WTC11 (cell line): ENCODE data around the gene EXOSC2. TPM values are rescaled to one million over a fixed set of nuclear protein-coding genes. Genes with fewer than 3 reads are reported as not detected.
A peak's percentile ranks its signal among the peaks of the same experiment; 100 is the strongest.

ENCODE experiments used
- ATAC-seq: fragments of 200-7000 bp; cut with Tn5 transposase; 2 replicates; pipeline ENCODE4 v1.10.0; 2021; ENCODE audit warnings: mild to moderate bottlenecking, moderate library complexity
- CTCF ChIA-PET: fragments of 300-600 bp; sonication (Branson Sonifier 250); formaldehyde crosslinking; loops from one replicate; lab custom pipeline; 2021; ENCODE audit warnings: antibody characterized with exemption; lab: Charles Lee
- POLR2A ChIA-PET: fragments of 350-600 bp; sonication (Branson Sonifier 250); formaldehyde crosslinking; loops from one replicate; lab custom pipeline; 2021; ENCODE audit warnings: antibody characterized with exemption; lab: Charles Lee
- DNase-seq: peaks from one replicate; pipeline ENCODE4 v3.0.0; 2021; ENCODE audit warnings: low spot score
- H3K27ac Mint-ChIP-seq: 2 replicates; pipeline ENCODE4 v1.8.0; 2021; ENCODE audit warnings: mixed read lengths
- H3K27me3 Mint-ChIP-seq: 2 replicates; pipeline ENCODE4 v1.8.0; 2021; ENCODE audit warnings: low read depth, mild to moderate bottlenecking, moderate library complexity, mixed read lengths
- H3K36me3 Mint-ChIP-seq: 2 replicates; pipeline ENCODE4 v1.8.0; 2021; ENCODE audit warnings: mixed read lengths
- H3K4me1 Mint-ChIP-seq: 2 replicates; pipeline ENCODE4 v1.8.0; 2022; ENCODE audit warnings: mixed read lengths
- H3K4me3 Mint-ChIP-seq: 2 replicates; pipeline ENCODE4 v1.8.0; 2021; ENCODE audit warnings: mild to moderate bottlenecking, moderate library complexity, mixed read lengths
- H3K9me3 Mint-ChIP-seq: 2 replicates; pipeline ENCODE4 v1.8.0; 2021; ENCODE audit warnings: mixed read lengths
- CREM ChIP-seq: sonication (generic); formaldehyde crosslinking; IDR thresholded peaks from 2 replicates; pipeline ENCODE4 v1.8.1; 2022; ENCODE audit warnings: mild to moderate bottlenecking, missing genetic modification reagents, moderate library complexity
- E2F5 ChIP-seq: sonication (generic); formaldehyde crosslinking; IDR thresholded peaks from 2 replicates; pipeline ENCODE4 v1.8.1; 2022; ENCODE audit warnings: mild to moderate bottlenecking, moderate library complexity, missing genetic modification reagents
- ELF4 ChIP-seq: sonication (generic); formaldehyde crosslinking; IDR thresholded peaks from 2 replicates; pipeline ENCODE4 v1.8.1; 2022; ENCODE audit warnings: low read depth, mild to moderate bottlenecking, moderate library complexity, missing genetic modification reagents
- EMX1 ChIP-seq: fragments of 250-450 bp; sonication (Bioruptor Pico); IDR thresholded peaks from 2 replicates; pipeline ENCODE4 v1.8.0; 2021; ENCODE audit warnings: mild to moderate bottlenecking
- ERG ChIP-seq: fragments of 250-450 bp; sonication (Bioruptor Pico); IDR thresholded peaks from 2 replicates; pipeline ENCODE4 v1.8.0; 2021; ENCODE audit warnings: mild to moderate bottlenecking
- ETV6 ChIP-seq: sonication (generic); formaldehyde crosslinking; IDR thresholded peaks from 2 replicates; pipeline ENCODE4 v1.8.1; 2022; ENCODE audit warnings: mild to moderate bottlenecking, missing genetic modification reagents
- HMGA2 ChIP-seq: fragments of 250-450 bp; sonication (Bioruptor Pico); IDR thresholded peaks from 2 replicates; pipeline ENCODE4 v1.4.0; 2021; ENCODE audit warnings: mild to moderate bottlenecking, moderate library complexity
- MAX ChIP-seq: sonication (generic); formaldehyde crosslinking; IDR thresholded peaks from 2 replicates; pipeline ENCODE4 v1.8.0; 2022; ENCODE audit warnings: mild to moderate bottlenecking, missing genetic modification reagents
- MLX ChIP-seq: sonication (generic); formaldehyde crosslinking; IDR thresholded peaks from 2 replicates; pipeline ENCODE4 v1.8.1; 2023; ENCODE audit warnings: mild to moderate bottlenecking, missing genetic modification reagents, moderate library complexity
- MXD4 ChIP-seq: fragments of 250-450 bp; sonication (Bioruptor Pico); IDR thresholded peaks from 2 replicates; pipeline ENCODE4 v1.8.0; 2021; ENCODE audit warnings: mild to moderate bottlenecking, moderate library complexity, borderline replicate concordance
- NFYB ChIP-seq: sonication (generic); formaldehyde crosslinking; conservative IDR thresholded peaks from 2 replicates; pipeline ENCODE4 v1.8.0; 2022; ENCODE audit warnings: low read depth, missing genetic modification reagents
- PRRX2 ChIP-seq: fragments of 250-450 bp; sonication (Bioruptor Pico); IDR thresholded peaks from 2 replicates; pipeline ENCODE4 v1.8.0; 2021; ENCODE audit warnings: mild to moderate bottlenecking
- ZBTB43 ChIP-seq: sonication (generic); formaldehyde crosslinking; IDR thresholded peaks from 2 replicates; pipeline ENCODE4 v1.8.1; 2023; ENCODE audit warnings: mild to moderate bottlenecking, missing genetic modification reagents
- ZNF232 ChIP-seq: sonication (generic); formaldehyde crosslinking; IDR thresholded peaks from 2 replicates; pipeline ENCODE4 v1.8.0; 2022; ENCODE audit warnings: mild to moderate bottlenecking, missing genetic modification reagents
- ZNF281 ChIP-seq: sonication (generic); formaldehyde crosslinking; IDR thresholded peaks from 2 replicates; pipeline ENCODE4 v1.8.0; 2023; ENCODE audit warnings: mild to moderate bottlenecking, missing genetic modification reagents
- total RNA-seq: library from RNA; stranded (reverse); gene quantifications from 3 replicates; pipeline ENCODE4 v1.2.3, GENCODE V29; 2021
- TF ChIP-seq, protein P1 (sequence below): fragments of 250-450 bp; sonication (Bioruptor Pico); IDR thresholded peaks from 2 replicates; pipeline ENCODE4 v1.9.0; 2021; ENCODE audit warnings: moderate library complexity, mild to moderate bottlenecking, inconsistent platforms, borderline replicate concordance
- TF ChIP-seq, protein P2 (sequence below): sonication (generic); formaldehyde crosslinking; IDR thresholded peaks from 2 replicates; pipeline ENCODE4 v1.8.0; 2022; ENCODE audit warnings: mild to moderate bottlenecking, missing genetic modification reagents
- TF ChIP-seq, protein P3 (sequence below): sonication (generic); formaldehyde crosslinking; IDR thresholded peaks from 2 replicates; pipeline ENCODE4 v1.8.0; 2022; ENCODE audit warnings: missing genetic modification reagents

EXOSC2 gene
- total RNA-seq, 1 experiment from 2014 or later: 76.1 TPM

GRCh38 chr9:130654879-130655278 is 38.7 kb upstream of the EXOSC2 start (continued):
- no peak for TF ChIP-seq ELF4 (CRISPR knock-in tag)

GRCh38 chr9:130658893-130659698 is 34.5 kb upstream of the EXOSC2 start:
- peaks cover 16% of the 10 kb centered on the region for H3K4me1 Mint-ChIP-seq
- ATAC-seq (no peak), DNase-seq (peak; percentile 33)
- peak overlapping the region; percentile 62 for H3K4me3 Mint-ChIP-seq
- H3K27ac Mint-ChIP-seq: no peak overlapping the region
- peaks cover 100% of the 10 kb centered on the region for H3K27me3 Mint-ChIP-seq
- ChIA-PET POLR2A (interaction anchor here (1.0 kb wide), 1 partner anchor 23 kb away, joined by 3 read pairs; no protein-coding TSS in a partner anchor), CTCF (interaction anchor here (1.2 to 1.9 kb wide), 2 partner anchors 23 to 25 kb away, joined by 5 to 10 read pairs; no protein-coding TSS in a partner anchor)
- H3K9me3 Mint-ChIP-seq: no peaks in the 10 kb centered on the region
- 0 out of 2 replicates have a peak, but pooled peaks cover 3% of the 10 kb centered on the region for H3K36me3 Mint-ChIP-seq
- TF ChIP-seq, protein P1, sequence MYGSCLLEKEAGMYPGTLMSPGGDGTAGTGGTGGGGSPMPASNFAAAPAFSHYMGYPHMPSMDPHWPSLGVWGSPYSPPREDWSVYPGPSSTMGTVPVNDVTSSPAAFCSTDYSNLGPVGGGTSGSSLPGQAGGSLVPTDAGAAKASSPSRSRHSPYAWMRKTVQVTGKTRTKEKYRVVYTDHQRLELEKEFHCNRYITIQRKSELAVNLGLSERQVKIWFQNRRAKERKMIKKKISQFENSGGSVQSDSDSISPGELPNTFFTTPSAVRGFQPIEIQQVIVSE (CRISPR knock-in tag): no peak
- TF ChIP-seq ERG (CRISPR knock-in tag) (no peak), ZNF281 (CRISPR knock-in tag) (0 out of 2 replicates have a peak, but pooled peaks have one; percentile 28), MLX (CRISPR knock-in tag) (no peak), ZBTB43 (CRISPR knock-in tag) (no peak), EMX1 (CRISPR knock-in tag) (no peak), CREM (CRISPR knock-in tag) (no peak), HMGA2 (no peak), ETV6 (no peak), MXD4 (CRISPR knock-in tag) (no peak), PRRX2 (CRISPR knock-in tag) (no peak), E2F5 (CRISPR knock-in tag) (0 out of 2 replicates have a peak, but pooled peaks have one; percentile 34), ZNF232 (0 out of 2 replicates have a peak, but pooled peaks have one; percentile 31), MAX (CRISPR knock-in tag) (peak; percentile 84), NFYB (CRISPR knock-in tag) (no peak)
- TF ChIP-seq, protein P2, sequence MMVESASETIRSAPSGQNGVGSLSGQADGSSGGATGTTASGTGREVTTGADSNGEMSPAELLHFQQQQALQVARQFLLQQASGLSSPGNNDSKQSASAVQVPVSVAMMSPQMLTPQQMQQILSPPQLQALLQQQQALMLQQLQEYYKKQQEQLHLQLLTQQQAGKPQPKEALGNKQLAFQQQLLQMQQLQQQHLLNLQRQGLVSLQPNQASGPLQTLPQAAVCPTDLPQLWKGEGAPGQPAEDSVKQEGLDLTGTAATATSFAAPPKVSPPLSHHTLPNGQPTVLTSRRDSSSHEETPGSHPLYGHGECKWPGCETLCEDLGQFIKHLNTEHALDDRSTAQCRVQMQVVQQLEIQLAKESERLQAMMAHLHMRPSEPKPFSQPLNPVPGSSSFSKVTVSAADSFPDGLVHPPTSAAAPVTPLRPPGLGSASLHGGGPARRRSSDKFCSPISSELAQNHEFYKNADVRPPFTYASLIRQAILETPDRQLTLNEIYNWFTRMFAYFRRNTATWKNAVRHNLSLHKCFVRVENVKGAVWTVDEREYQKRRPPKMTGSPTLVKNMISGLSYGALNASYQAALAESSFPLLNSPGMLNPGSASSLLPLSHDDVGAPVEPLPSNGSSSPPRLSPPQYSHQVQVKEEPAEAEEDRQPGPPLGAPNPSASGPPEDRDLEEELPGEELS: 0 out of 2 replicates have a peak, but pooled peaks have one; percentile 28
- TF ChIP-seq, protein P3, sequence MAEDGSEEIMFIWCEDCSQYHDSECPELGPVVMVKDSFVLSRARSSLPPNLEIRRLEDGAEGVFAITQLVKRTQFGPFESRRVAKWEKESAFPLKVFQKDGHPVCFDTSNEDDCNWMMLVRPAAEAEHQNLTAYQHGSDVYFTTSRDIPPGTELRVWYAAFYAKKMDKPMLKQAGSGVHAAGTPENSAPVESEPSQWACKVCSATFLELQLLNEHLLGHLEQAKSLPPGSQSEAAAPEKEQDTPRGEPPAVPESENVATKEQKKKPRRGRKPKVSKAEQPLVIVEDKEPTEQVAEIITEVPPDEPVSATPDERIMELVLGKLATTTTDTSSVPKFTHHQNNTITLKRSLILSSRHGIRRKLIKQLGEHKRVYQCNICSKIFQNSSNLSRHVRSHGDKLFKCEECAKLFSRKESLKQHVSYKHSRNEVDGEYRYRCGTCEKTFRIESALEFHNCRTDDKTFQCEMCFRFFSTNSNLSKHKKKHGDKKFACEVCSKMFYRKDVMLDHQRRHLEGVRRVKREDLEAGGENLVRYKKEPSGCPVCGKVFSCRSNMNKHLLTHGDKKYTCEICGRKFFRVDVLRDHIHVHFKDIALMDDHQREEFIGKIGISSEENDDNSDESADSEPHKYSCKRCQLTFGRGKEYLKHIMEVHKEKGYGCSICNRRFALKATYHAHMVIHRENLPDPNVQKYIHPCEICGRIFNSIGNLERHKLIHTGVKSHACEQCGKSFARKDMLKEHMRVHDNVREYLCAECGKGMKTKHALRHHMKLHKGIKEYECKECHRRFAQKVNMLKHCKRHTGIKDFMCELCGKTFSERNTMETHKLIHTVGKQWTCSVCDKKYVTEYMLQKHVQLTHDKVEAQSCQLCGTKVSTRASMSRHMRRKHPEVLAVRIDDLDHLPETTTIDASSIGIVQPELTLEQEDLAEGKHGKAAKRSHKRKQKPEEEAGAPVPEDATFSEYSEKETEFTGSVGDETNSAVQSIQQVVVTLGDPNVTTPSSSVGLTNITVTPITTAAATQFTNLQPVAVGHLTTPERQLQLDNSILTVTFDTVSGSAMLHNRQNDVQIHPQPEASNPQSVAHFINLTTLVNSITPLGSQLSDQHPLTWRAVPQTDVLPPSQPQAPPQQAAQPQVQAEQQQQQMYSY (CRISPR knock-in tag): 0 out of 2 replicates have a peak, but pooled peaks have one; percentile 17
